ENCODE data around the gene RUNDC3A. TPM values are rescaled to one million over a fixed set of nuclear protein-coding genes. Genes with fewer than 3 reads are reported as not detected.

The RUNDC3A gene
- total and polyA plus RNA-seq, 2 of the 13 experiments (the other 11 are each of a cell fraction or from before 2014, with no cell fraction given), result 0.25 TPM; not detected in 1

DNA sequence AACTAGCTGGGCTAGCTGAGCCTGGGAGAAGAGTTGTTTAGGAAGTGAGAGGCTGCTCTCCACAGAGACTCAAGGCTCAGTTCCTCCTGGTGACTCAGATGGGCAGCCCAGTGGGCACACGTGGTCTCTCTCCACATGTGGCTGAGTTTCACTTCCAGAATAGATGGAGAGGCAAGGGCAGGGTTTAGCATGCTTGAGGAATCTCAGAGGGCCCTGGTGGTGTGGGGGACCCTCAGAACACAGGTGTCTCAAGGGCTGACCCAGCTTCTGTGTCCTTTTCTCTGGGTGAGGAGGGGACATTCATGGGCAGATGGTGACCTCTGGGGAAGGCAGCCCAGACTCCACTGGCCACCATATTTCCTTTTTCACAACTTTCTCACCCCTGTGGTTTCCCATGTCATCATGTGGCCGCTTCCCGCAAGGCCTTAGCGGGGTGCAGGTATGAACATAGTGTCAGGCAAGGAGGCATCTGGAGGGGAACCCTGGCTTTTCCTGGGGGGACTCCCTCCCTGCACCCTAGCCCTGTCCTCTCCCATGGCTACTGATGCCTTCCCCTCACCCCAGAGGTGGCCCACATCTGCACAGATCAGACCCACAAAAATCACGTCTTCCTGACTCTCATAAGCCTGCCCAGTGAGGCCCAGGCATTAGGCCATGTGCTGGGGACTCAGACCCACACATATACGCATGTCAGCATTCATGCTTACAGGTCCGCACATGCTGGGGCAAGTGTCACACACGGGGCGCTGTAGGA, 40.0 kb downstream of the RUNDC3A start:
- 89% methylated on average over 9 of the region's 9 CpGs for WGBS (ENCODE audit: low lambda C conversion rate)
- H3K36me3 ChIP-seq (replicated peaks in 1 of 2; ENCODE audit: control insufficient read depth in 1 of 2, insufficient read depth in 2 of 2, low read length in 2 of 2), result peaks cover 9 to 30% of the 10 kb centered on the region in 2 experiments
- FAIRE-seq (no peak), ATAC-seq (no peak), DNase-seq (ENCODE audit: low spot score) (no peak)
- peaks cover 19% of the 10 kb centered on the region for H3K4me1 ChIP-seq (ENCODE audit: insufficient read depth, low read length)
- ChIA-PET CTCF (ENCODE audit: low intra/inter-chr PET ratio, low total read pairs) (no interaction called here), POLR2A (no interaction called here)
- no peak overlapping the region for H2AFZ ChIP-seq (ENCODE audit: low read length)
- H3K27ac ChIP-seq (ENCODE audit: extremely low read length, insufficient read depth, low read length), result no peak overlapping the region
- no peak overlapping the region for H3K4me3 ChIP-seq (replicated peaks in 1 of 3; ENCODE audit: insufficient read depth in 1 of 3, low read depth in 2 of 3, low read length in 3 of 3)
- H3K27me3 ChIP-seq (ENCODE audit: control insufficient read depth in 1 of 2, insufficient read depth in 2 of 2, low read length in 2 of 2), result peaks cover 0 to 9% of the 10 kb centered on the region in 2 experiments; a peak in 1 of 5 replicates
- in situ Hi-C loops (cut with HindIII; ENCODE audit: extremely low pct_ligation_motif_present, low pct_unique_long_range_greater_than_20kb) (no loop called here), intact Hi-C loops (cut with micrococcal nuclease; ENCODE audit: unreplicated experiment) (no loop called here)
- no peak overlapping the region for H3K4me2 ChIP-seq (ENCODE audit: low read depth, low read length)
- no TSS peak for BruUV-seq (replicated peaks)
- H3K9me3 ChIP-seq (ENCODE audit: low read length), result no peaks in the 10 kb centered on the region
- no peaks in the 10 kb centered on the region for H4K20me1 ChIP-seq (ENCODE audit: insufficient read depth, low read length)
- no peak for TF ChIP-seq SETDB1 (CRISPR knock-in tag; IDR thresholded peaks at IDR 0.05; ENCODE audit: borderline replicate concordance)
- TF ChIP-seq MNT (IDR thresholded peaks at IDR 0.05), result 0 out of 2 replicates have a peak, but pooled peaks have one; percentile 25
- TF ChIP-seq ZNF253 (CRISPR knock-in tag; IDR thresholded peaks at IDR 0.05; ENCODE audit: borderline replicate concordance), result no peak
- H3K79me2 ChIP-seq (ENCODE audit: insufficient read depth, low read length), result peaks cover 4% of the 10 kb centered on the region
- H3K9ac ChIP-seq (ENCODE audit: insufficient read depth, low read depth, low read length), result no peak overlapping the region

DNA sequence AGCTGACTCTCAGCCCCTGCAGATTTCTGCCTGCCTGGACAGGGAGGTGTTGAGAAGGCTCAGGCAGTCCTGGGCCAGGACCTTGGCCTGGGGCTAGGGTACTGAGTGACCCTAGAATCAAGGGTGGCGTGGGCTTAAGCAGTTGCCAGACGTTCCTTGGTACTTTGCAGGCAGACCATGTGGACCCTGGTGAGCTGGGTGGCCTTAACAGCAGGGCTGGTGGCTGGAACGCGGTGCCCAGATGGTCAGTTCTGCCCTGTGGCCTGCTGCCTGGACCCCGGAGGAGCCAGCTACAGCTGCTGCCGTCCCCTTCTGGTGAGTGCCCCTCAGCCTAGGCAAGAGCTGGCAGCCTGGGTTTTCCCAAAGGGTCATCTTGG, 40.6 kb downstream of the RUNDC3A start:
- H4K20me1 ChIP-seq (ENCODE audit: insufficient read depth, low read length), result no peaks in the 10 kb centered on the region
- CTCF ChIA-PET (ENCODE audit: low intra/inter-chr PET ratio, low total read pairs), result no interaction called here
- no peak overlapping the region for H3K9ac ChIP-seq (ENCODE audit: insufficient read depth, low read depth, low read length)
- no peak overlapping the region for H3K27ac ChIP-seq (ENCODE audit: extremely low read length, insufficient read depth, low read length)
- FAIRE-seq, result no peak
- no peak overlapping the region for H3K4me2 ChIP-seq (ENCODE audit: low read depth, low read length)
- no TSS peak for BruUV-seq (replicated peaks)
- intact Hi-C loops (cut with micrococcal nuclease; ENCODE audit: unreplicated experiment), result no loop called here
- in situ Hi-C loops (cut with HindIII; ENCODE audit: extremely low pct_ligation_motif_present, low pct_unique_long_range_greater_than_20kb), result no loop called here
- peaks cover 0 to 3% of the 10 kb centered on the region in 2 experiments; a peak in 1 of 5 replicates for H3K27me3 ChIP-seq (ENCODE audit: control insufficient read depth in 1 of 2, insufficient read depth in 2 of 2, low read length in 2 of 2)
- peaks cover 9 to 30% of the 10 kb centered on the region in 2 experiments for H3K36me3 ChIP-seq (replicated peaks in 1 of 2; ENCODE audit: control insufficient read depth in 1 of 2, insufficient read depth in 2 of 2, low read length in 2 of 2)
- no peak overlapping the region for H2AFZ ChIP-seq (ENCODE audit: low read length)
- peaks cover 17% of the 10 kb centered on the region for H3K4me1 ChIP-seq (ENCODE audit: insufficient read depth, low read length)
- no peaks in the 10 kb centered on the region for H3K9me3 ChIP-seq (ENCODE audit: low read length)
- 75% methylated on average over 2 of the region's 6 CpGs for WGBS (ENCODE audit: low lambda C conversion rate)
- ATAC-seq, result no peak
- H3K79me2 ChIP-seq (ENCODE audit: insufficient read depth, low read length), result peaks cover 4% of the 10 kb centered on the region
- no peak overlapping the region for H3K4me3 ChIP-seq (replicated peaks in 1 of 3; ENCODE audit: insufficient read depth in 1 of 3, low read depth in 2 of 3, low read length in 3 of 3)
- POLR2A ChIA-PET, result no interaction called here
- no peak for DNase-seq (ENCODE audit: low spot score)
- TF ChIP-seq SMYD3 (CRISPR knock-in tag; IDR thresholded peaks at IDR 0.05) (no peak), REST (IDR thresholded peaks at IDR 0.05; ENCODE audit: borderline replicate concordance in 1 of 2, low read depth in 1 of 2, low read length in 2 of 2) (no peak), TAF1 (CRISPR knock-in tag; IDR thresholded peaks at IDR 0.05) (no peak), KDM6A (CRISPR knock-in tag; IDR thresholded peaks at IDR 0.05; ENCODE audit: low read depth) (no peak)
- TF ChIP-seq, protein P1, sequence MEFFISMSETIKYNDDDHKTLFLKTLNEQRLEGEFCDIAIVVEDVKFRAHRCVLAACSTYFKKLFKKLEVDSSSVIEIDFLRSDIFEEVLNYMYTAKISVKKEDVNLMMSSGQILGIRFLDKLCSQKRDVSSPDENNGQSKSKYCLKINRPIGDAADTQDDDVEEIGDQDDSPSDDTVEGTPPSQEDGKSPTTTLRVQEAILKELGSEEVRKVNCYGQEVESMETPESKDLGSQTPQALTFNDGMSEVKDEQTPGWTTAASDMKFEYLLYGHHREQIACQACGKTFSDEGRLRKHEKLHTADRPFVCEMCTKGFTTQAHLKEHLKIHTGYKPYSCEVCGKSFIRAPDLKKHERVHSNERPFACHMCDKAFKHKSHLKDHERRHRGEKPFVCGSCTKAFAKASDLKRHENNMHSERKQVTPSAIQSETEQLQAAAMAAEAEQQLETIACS (CRISPR knock-in tag; IDR thresholded peaks at IDR 0.05), result no peak
